HG02943 (cell line): Measurements from ENCODE around the gene KAZN.

Source experiments
- ATAC-seq: cut with Tn5 transposase; IDR thresholded peaks from one replicate; pipeline ENCODE4 v1.9.1; 2021; ENCODE audit warnings: mild to moderate bottlenecking, low read depth, moderate library complexity; ENCODE audit not compliant: unreplicated experiment

KAZN gene

GRCh38 chr1:14923727-14924452 is 325.4 kb downstream of the KAZN start:
- ATAC-seq: no peak

GRCh38 chr1:14924455-14925331 is 326.2 kb downstream of the KAZN start:
- ATAC-seq: no peak

GRCh38 chr1:14925336-14926136 is 327.1 kb downstream of the KAZN start:
- no peak for ATAC-seq

- no peak for ATAC-seq
Observed at GRCh38 chr1:14926229-14926628, 327.7 kb downstream of the KAZN start.

GRCh38 chr1:14926818-14927575 is 328.5 kb downstream of the KAZN start:
- ATAC-seq: no peak

- no peak for ATAC-seq
Observed at GRCh38 chr1:14928412-14928811, 329.9 kb downstream of the KAZN start.

- ATAC-seq: no peak
Observed at GRCh38 chr1:14928886-14929546, 330.5 kb downstream of the KAZN start.

- ATAC-seq: no peak
Observed at GRCh38 chr1:14929547-14930246, 331.2 kb downstream of the KAZN start.

- no peak for ATAC-seq
Observed at GRCh38 chr1:14930247-14930965, 331.9 kb downstream of the KAZN start.

- ATAC-seq: no peak
Observed at GRCh38 chr1:14932034-14932638, 333.7 kb downstream of the KAZN start.

- no peak for ATAC-seq
Observed at GRCh38 chr1:14934867-14935266, 336.4 kb downstream of the KAZN start.

GRCh38 chr1:14936815-14937214 is 338.3 kb downstream of the KAZN start:
- no peak for ATAC-seq

- ATAC-seq: no peak
Observed at GRCh38 chr1:14937288-14937949, 338.9 kb downstream of the KAZN start.

- ATAC-seq: no peak
Observed at GRCh38 chr1:14939527-14940284, 341.2 kb downstream of the KAZN start.

- ATAC-seq: no peak
Observed at GRCh38 chr1:14940285-14940870, 341.9 kb downstream of the KAZN start.

- ATAC-seq: no peak
Observed at GRCh38 chr1:14941864-14942263, 343.4 kb downstream of the KAZN start.
